HPDE6-E6E7 (cell line): ENCODE results near the gene CAV2.
"Not testable (repeated sequence)": the region's sequence is repeated elsewhere in the genome, so short reads cannot be mapped to it uniquely, and the experiment has no call there.

Experiments
- DNase-seq: peaks from one replicate; pipeline ENCODE4 v3.0.0; 2011; ENCODE audit warnings: missing footprints; ENCODE audit errors: extremely low spot score

CAV2 gene

DNA sequence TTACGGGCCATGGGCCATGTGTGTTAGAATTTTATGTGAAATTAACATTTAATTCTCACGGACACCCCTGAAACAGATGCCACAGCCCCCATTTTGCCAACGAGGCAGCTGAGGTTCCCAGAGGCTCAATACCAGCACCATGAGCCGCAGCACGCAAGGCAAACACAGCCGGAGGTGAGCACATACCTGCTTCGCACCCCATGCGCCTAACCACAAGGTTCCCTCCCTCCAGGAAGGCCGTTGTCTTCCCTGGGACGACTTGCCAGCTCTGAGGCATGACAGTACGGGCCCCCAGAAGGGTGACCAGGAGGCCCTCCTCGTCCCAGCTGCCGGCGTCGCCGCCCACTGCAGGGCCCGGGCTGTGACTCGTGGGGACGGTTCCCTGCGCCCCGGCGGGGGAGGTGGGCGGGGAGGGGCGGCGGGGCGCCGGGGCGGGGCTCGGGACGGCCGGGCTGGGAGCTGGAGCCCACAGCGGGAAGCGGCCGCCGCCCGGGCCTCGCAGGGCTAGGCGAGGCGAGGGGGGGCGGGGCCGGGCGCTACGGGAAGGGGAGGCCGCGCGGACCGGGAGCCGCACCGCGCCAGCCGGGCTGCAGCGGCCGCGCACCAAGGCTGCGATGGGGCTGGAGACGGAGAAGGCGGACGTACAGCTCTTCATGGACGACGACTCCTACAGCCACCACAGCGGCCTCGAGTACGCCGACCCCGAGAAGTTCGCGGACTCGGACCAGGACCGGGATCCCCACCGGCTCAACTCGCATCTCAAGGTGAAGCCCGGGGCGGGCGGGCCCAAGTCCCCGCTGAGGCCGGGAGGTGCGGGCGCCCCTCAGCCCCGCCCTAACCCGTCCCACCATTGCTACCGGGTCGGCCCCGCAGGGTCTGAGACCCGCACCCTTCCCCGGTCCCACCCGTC lies at the start of gene CAV2:
TSS of gene CAV2 (plus strand) at position 571 of the 910 bp plus-strand sequence. CDS start at position 615, 44 bp downstream.
- peak; percentile 59 for DNase-seq

DNA sequence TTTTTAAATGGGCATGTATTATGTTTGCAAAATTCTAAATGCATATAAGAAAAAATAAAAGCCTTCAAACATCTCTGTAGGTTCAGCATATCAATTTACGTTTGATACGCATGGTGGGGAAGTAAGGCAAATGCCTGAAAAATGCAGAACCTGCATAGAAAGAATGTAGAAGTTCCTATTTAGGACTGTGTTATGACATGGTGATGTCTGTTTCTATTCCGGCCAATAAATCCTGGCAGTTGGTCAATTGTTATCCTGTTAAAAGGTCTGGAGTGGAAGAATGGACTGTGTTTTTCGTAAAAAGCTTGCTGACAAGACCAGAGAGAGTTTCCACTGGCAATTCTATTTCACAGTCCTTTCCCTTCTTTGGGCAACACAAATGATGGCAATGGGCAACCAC lies 49.6 kb upstream of the CAV2 start:
- no peak for DNase-seq

DNA sequence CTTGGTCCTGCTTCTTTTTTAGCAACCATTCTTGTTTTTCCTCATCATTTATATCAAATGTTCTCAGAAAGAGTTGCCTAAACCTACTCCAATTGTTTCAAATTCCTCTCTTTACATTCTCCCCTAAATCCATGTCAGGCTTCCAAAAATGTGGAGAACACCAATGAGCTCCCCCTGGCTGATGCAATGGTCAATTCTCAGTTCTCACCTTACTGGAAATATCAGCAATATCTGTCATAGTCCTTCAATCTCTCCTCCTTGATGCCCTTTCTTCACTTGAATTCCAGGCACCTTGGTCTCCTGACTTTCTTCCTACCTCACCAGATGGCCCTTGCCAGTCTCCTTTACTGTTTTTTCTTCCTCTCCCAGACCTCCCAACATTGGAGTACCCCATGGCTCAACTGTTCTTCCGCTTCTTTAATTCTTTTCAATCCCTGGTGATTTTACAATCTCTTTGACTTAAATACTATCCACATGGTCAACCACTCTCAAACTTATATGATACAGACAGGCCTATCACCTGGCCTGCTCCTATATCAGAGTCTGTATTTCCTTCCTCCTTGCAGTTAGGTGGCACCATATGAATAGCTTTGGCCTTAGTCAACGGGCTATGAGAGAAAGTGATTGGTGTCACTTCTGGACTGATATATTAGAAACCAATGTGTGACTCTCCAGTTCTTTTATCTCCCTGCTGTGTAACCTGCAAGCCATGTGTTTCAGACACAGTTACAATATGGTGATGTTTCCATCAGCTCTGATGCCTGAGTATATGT lies 47.4 kb upstream of the CAV2 start:
- DNase-seq, result no peak

DNA sequence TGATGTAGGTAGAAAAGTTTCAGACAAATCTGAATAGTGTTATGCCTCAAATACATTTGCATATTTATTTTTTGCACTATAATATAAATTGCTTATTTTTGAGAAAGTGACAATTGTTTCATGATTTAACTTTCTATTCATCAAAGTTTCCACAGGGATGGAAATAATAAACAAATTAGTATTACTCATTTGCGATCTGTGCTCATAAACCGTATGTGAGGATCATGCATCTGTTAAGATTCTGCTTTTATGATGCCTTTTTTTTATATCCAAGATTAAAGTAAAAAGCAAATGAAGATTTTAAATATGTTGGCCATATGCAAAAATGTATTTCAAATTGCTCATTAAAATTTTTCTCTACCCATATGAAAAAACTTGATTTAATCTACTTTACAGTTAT lies 45.2 kb upstream of the CAV2 start:
- DNase-seq, result no peak

DNA sequence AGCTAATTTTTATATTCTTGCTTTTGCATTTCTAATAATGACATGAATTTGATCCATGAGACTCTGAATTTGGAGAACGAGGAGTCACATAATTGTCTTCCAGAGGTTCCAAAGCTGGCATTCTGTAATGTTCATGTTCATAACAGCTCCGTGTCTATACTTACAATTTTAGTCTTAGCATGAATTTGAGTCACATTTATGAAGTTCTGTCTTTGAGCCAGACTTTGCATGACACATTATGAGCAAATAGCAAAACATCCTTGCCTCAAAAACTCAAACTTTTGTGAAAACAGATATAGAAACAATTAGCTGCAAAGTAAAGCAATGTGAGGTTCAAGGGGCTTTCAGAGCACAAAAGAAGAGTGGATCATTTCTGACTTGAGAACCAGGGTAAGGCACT lies 44.5 kb upstream of the CAV2 start:
- no peak for DNase-seq

- no peak for DNase-seq
Observed at GRCh38 chr7:116455499-116455898, 44.0 kb upstream of the CAV2 start.

- DNase-seq, result no peak
Observed at GRCh38 chr7:116461500-116461899, 38.0 kb upstream of the CAV2 start.

DNA sequence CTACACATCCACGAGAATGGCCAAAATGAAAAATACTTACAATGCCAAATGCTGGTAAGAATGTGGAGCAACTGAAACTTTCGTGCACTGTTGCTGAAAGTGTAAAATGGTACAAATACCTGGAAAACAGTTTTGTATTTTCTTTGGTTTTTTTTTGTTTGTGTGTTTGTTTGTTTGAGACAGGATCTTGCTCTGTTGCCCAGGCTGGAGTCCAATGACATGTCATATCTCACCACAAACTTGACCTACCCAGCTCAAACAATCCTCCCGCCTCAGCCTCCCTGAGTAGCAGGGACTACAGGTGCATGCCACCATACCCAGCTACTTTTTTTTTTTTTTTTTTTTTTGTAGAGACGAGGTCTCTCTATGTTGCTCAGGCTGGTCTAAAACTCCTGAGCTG lies 35.6 kb upstream of the CAV2 start:
- DNase-seq, result no peak

DNA sequence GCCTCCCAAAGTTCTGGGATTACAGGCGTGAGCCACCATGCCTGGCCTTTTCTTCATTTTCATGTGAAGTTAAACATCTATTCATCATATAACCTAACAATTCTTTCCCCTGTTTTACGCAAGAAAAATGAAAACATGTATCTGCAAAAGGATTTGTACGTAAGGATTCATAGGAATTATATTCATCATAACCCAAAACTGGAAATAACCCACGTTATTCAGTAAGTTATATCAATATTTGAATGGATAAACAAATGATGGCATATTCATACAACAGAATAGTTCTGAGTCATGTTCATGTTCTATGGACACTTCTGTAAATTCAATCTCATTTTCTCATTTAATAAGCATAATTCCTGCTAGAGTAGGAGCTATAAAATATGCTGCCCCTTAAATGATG lies 35.2 kb upstream of the CAV2 start:
- no peak for DNase-seq

GRCh38 chr7:116465125-116465524 lies 34.4 kb upstream of the CAV2 start:
- no peak for DNase-seq

GRCh38 chr7:116468534-116468933 lies 31.0 kb upstream of the CAV2 start:
- DNase-seq, result no peak

GRCh38 chr7:116477625-116478024 lies 21.9 kb upstream of the CAV2 start:
- no peak for DNase-seq

DNA sequence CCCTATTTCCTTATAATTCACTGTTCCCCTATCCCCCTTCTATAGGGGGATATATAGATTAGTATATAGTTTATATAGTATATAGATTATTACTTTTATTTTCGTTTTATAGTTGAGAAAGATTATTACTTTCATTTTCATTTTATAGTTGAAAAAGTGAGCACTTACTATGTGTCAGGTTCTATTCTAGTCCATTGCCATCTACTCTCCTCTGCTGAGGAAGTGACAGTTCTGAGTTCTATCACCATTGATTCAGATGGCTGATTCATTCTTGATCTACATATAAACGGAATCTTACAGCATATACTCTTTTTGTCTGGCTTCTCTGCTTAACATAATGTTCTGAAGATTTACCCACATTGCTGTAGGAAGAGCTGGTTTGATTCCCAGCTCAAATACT lies 20.7 kb upstream of the CAV2 start:
- no peak for DNase-seq

DNA sequence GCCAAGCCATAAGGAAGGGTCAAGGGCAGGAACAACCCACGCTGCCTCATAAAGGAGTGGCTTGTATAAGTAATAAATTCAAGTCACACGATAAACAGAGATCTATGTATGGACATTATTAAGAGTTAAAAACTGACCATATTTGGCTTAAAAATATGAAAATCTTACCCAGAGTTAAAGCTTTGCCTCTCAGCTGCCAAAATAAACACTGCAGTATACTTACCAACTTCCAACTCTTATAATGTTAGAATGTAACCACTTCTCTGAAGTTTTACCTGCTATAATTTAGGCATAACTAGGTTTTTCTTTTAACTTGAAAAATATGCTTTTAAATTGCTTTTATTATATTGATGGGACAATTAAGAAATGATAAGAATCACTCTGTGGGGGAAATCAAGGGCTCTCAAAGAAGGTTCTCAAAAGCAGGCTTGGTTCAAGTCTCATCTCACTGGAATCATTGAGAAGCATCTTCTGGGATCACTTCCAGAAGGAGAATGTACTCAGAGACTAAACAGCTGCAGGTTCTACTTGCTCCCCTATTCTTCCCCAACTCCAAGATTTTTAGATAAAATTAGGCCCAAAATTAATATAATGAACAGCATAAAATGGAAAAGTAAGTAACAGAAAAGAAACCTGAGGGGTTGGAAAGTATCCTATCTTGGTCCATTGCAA lies 16.1 kb upstream of the CAV2 start:
- no peak for DNase-seq

DNA sequence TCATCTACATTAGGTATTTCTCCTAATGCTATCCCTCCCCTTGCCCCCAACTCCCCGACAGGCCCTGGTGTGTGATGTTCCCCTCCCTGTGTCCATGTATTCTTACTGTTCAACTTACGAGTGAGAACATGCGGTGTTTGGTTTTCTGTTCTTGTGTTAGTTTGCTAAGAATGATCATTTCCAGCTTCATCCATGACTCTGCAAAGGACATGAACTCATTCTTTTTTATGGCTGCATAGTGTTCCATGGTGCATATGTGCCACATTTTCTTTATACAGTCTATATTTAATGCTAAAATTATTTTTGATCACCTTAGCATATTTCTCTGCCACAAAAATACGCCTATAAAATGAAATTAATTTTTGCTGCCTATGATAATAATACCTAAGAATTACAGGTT lies 15.1 kb upstream of the CAV2 start:
- DNase-seq, result not testable (repeated sequence)

DNA sequence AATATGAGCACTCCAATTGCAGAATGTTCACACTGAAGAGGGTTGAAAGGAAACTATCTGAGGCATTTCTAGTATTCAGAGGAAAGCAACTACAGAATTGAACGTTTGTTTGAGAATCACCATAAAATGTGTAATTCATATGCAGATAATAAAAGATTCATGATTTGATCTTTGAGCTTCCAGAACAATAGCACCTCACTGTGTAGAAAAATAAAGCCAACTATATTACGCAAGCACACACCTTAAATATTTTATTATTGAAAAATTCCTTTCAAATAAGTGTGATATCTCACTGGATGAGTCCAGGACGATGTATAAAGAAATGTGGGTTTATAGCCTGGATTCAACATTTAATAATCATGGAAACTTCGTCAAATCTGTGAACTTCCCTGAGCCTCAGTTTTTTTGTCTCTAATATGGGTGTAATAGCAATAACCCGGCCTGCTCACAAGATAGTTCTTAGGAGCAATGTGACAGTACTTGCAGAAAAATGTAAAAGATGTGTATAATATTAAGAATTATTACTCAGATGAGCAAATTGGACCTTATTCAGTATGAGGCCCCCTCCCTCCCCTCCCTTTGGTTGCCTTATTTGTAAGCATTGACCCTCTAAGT lies 11.5 kb upstream of the CAV2 start:
- DNase-seq, result no peak

- DNase-seq, result no peak
Observed at GRCh38 chr7:116490351-116490750, 9.2 kb upstream of the CAV2 start.

GRCh38 chr7:116491887-116492653 lies 7.5 kb upstream of the CAV2 start:
- DNase-seq, result no peak

- DNase-seq, result no peak
Observed at GRCh38 chr7:116492654-116493109, 6.9 kb upstream of the CAV2 start.

DNA sequence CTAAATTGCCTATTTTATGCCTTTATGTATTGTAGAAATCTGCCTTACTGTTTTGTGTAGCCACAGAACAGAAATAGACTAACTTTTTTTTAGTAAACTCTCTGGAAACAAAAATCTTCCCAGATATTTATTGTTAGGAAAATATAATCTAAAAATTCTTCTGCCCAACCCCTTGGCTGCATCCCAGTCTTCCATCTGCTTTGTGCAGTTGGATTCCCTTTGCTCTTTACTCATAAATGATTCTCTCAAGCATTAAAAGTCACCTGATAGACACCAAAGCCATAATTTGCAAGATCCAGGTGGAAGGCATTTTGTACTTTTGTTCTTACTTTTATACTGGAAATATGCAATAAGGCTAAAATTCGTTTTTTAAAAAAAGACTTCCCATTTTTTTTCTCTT lies 6.1 kb upstream of the CAV2 start:
- DNase-seq, result no peak

DNA sequence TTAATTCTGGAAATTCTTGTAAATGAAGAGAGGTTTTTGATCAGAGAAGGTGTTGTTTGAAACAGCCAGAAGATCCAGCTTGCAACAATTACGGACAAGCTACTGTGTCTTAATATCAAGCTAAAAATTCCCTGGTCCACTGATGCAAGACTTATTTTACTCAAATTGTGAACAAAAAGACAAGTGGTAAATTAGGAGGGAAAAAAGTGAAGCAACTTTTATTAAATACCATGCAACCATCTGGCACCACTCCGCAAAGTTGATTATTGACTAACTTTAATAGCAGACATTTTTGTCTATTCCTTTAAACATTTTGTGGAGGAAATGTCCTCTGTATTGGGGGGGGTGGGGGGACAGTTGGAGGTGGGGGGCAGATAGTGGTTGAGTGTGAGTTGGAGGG lies 5.1 kb upstream of the CAV2 start:
- no peak for DNase-seq
